Measurements from ENCODE around the gene ALPL. TPM values are rescaled to one million over a fixed set of nuclear protein-coding genes. Genes with fewer than 3 reads are reported as not detected.

Gene ALPL
- total and polyA plus RNA-seq, 4 donors, result 3.3 to 93.1 (median 40.7) TPM

GRCh38 chr1:21610989-21611785 lies 102.0 kb downstream of the ALPL start:
- peaks cover 0 to 7% (median 3%) of the 10 kb centered on the region in 4 donors for H3K36me3 ChIP-seq (ENCODE audit: control insufficient read depth in 4 of 4, insufficient read depth in 3 of 4, low read depth in 1 of 4, low read length in 3 of 4)
- H3K27ac ChIP-seq (ENCODE audit: low read depth in 1 of 2, low read length in 2 of 2), result no peak overlapping the region
- no peaks in the 10 kb centered on the region for H3K9me3 ChIP-seq (ENCODE audit: control insufficient read depth in 4 of 4, low read length in 3 of 4)
- H3K4me1 ChIP-seq (ENCODE audit: control insufficient read depth in 4 of 4, insufficient read depth in 4 of 4, low read length in 3 of 4), result no peaks in the 10 kb centered on the region
- no peaks in the 10 kb centered on the region for H3K27me3 ChIP-seq (ENCODE audit: control insufficient read depth in 4 of 4, insufficient read depth in 4 of 4, low read length in 3 of 4)
- TF ChIP-seq YY1 (IDR thresholded peaks at IDR 0.05) (no peak), TAF1 (conservative IDR thresholded peaks at IDR 0.05) (no peak), REST (IDR thresholded peaks at IDR 0.05) (no peak), HNF4A (conservative IDR thresholded peaks at IDR 0.05) (no peak), ATF3 (IDR thresholded peaks at IDR 0.05) (no peak)
- TF ChIP-seq, protein P1, sequence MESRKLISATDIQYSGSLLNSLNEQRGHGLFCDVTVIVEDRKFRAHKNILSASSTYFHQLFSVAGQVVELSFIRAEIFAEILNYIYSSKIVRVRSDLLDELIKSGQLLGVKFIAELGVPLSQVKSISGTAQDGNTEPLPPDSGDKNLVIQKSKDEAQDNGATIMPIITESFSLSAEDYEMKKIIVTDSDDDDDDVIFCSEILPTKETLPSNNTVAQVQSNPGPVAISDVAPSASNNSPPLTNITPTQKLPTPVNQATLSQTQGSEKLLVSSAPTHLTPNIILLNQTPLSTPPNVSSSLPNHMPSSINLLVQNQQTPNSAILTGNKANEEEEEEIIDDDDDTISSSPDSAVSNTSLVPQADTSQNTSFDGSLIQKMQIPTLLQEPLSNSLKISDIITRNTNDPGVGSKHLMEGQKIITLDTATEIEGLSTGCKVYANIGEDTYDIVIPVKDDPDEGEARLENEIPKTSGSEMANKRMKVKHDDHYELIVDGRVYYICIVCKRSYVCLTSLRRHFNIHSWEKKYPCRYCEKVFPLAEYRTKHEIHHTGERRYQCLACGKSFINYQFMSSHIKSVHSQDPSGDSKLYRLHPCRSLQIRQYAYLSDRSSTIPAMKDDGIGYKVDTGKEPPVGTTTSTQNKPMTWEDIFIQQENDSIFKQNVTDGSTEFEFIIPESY (IDR thresholded peaks at IDR 0.05), result no peak
- DNase-seq (ENCODE audit: low spot score), result no peak
- WGBS, result 94% methylated on average over 21 of the region's 21 CpGs
- no peak overlapping the region for H3K9ac ChIP-seq (ENCODE audit: low read depth in 1 of 2, low read length in 2 of 2)
- H3K4me3 ChIP-seq (ENCODE audit: low read depth in 1 of 3, low read length in 3 of 3), result no peak overlapping the region

DNA sequence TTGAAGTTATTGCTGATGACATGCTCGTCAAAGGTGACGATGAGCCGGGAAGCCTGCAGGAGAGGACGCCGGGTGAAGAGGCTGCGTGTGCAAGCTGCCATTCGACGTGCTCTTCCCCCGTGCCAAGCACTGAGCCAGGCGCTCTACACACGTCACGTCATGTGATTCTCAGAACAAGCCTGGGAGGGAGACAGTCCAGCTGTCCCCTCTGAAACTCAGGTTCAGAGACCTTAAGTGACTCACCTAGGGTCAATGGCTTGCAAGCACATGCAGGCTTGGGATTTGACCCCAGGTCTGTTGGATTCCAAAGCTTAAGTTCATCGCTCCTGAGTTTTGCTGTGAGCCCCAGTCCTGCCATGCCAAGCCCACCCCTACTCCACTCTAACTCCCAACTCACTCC lies 102.8 kb downstream of the ALPL start:
- TF ChIP-seq REST (IDR thresholded peaks at IDR 0.05) (no peak), YY1 (IDR thresholded peaks at IDR 0.05) (no peak)
- TF ChIP-seq, protein P2, sequence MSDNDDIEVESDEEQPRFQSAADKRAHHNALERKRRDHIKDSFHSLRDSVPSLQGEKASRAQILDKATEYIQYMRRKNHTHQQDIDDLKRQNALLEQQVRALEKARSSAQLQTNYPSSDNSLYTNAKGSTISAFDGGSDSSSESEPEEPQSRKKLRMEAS (IDR thresholded peaks at IDR 0.05), result no peak
- TF ChIP-seq, protein P1 (IDR thresholded peaks at IDR 0.05), result no peak
- 96% methylated on average over 13 of the region's 13 CpGs for WGBS
- H3K4me3 ChIP-seq (ENCODE audit: low read depth in 1 of 3, low read length in 3 of 3), result no peak overlapping the region
- H3K4me1 ChIP-seq (ENCODE audit: control insufficient read depth in 4 of 4, insufficient read depth in 4 of 4, low read length in 3 of 4), result no peaks in the 10 kb centered on the region
- peaks cover 0 to 7% (median 3%) of the 10 kb centered on the region in 4 donors for H3K36me3 ChIP-seq (ENCODE audit: control insufficient read depth in 4 of 4, insufficient read depth in 3 of 4, low read depth in 1 of 4, low read length in 3 of 4)
- no peaks in the 10 kb centered on the region for H3K27me3 ChIP-seq (ENCODE audit: control insufficient read depth in 4 of 4, insufficient read depth in 4 of 4, low read length in 3 of 4)
- H3K9ac ChIP-seq (ENCODE audit: low read depth in 1 of 2, low read length in 2 of 2), result no peak overlapping the region
- H3K27ac ChIP-seq (ENCODE audit: low read depth in 1 of 2, low read length in 2 of 2), result no peak overlapping the region
- H3K9me3 ChIP-seq (ENCODE audit: control insufficient read depth in 4 of 4, low read length in 3 of 4), result no peaks in the 10 kb centered on the region
- no peak for DNase-seq (ENCODE audit: low spot score)

Measured in liver (tissue), 9 donors.